Activated effector memory CD4-positive, alpha-beta T cell treated with Interleukin-2 at 50 U/mL for 16 hours (primary cell): ENCODE measurements around the gene TMEM115.

ENCODE experiments used
- DNase-seq: peaks from one replicate; pipeline ENCODE4 v3.0.0-alpha.2; 2020

Gene TMEM115

GRCh38 chr3:50351323-50351697, 8.0 kb downstream of the TMEM115 start:
- no peak for DNase-seq

- peak; percentile 100 for DNase-seq
Observed at GRCh38 chr3:50350527-50351322, 8.6 kb downstream of the TMEM115 start, which contains the start of the genes CYB561D2 and NPRL2. Gene CYB561D2 (plus strand): TSS chr3:50350862. CDS start chr3:50351434, 572 bp downstream. Gene NPRL2 (minus strand): TSS chr3:50350775. CDS start chr3:50350652, 123 bp downstream.

- no peak for DNase-seq
Observed at GRCh38 chr3:50350213-50350526, 9.2 kb downstream of the TMEM115 start.

GRCh38 chr3:50347187-50347813, 12.0 kb downstream of the TMEM115 start:
- peak; percentile 73 for DNase-seq

GRCh38 chr3:50345586-50346234, 13.6 kb downstream of the TMEM115 start, which contains the start of gene ZMYND10:
Gene ZMYND10 (minus strand): TSS chr3:50345732. CDS start chr3:50345579, 153 bp downstream.
- peak; percentile 69 for DNase-seq

GRCh38 chr3:50345008-50345407, 14.3 kb downstream of the TMEM115 start:
- no peak for DNase-seq

- no peak for DNase-seq
Observed at GRCh38 chr3:50342813-50343633, 16.3 kb downstream of the TMEM115 start.

GRCh38 chr3:50341996-50342650, 17.2 kb downstream of the TMEM115 start:
- DNase-seq = no peak

- DNase-seq = no peak
Observed at GRCh38 chr3:50341537-50341936, 17.8 kb downstream of the TMEM115 start.

- DNase-seq = peak; percentile 55
Observed at GRCh38 chr3:50340448-50341329, 18.6 kb downstream of the TMEM115 start, which contains the start of gene RASSF1. Gene RASSF1 (minus strand): TSS chr3:50340836. CDS start chr3:50340805, 31 bp downstream.

- no peak for DNase-seq
Observed at GRCh38 chr3:50340147-50340447, 19.2 kb downstream of the TMEM115 start.

- DNase-seq = no peak
Observed at GRCh38 chr3:50339485-50340146, 19.7 kb downstream of the TMEM115 start.

- DNase-seq = no peak
Observed at GRCh38 chr3:50338965-50339364, 20.4 kb downstream of the TMEM115 start.

- peak; percentile 89 for DNase-seq
Observed at GRCh38 chr3:50337175-50337861, 22.0 kb downstream of the TMEM115 start.

GRCh38 chr3:50336452-50337174, 22.7 kb downstream of the TMEM115 start:
- DNase-seq = no peak

- DNase-seq = no peak
Observed at GRCh38 chr3:50334339-50335075, 24.8 kb downstream of the TMEM115 start.

GRCh38 chr3:50333744-50334328, 25.5 kb downstream of the TMEM115 start:
- no peak for DNase-seq

- DNase-seq = no peak
Observed at GRCh38 chr3:50331364-50331907, 27.9 kb downstream of the TMEM115 start.
